Upper lobe of left lung (tissue), 4 donors: ENCODE data around the gene CHD9.

ENCODE experiments used
- CTCF ChIP-seq, 6 experiments: fragments of 450-650 bp in 4 of 6; fragments of 200-600 bp in 2 of 6; sonication (generic) in 2 of 6; IDR thresholded peaks; one replicate each; pipeline ENCODE4 v1.5.1; 2016 to 2019; ENCODE audit warnings: antibody characterized with exemption in 6 of 6
- EP300 ChIP-seq, 4 donors: sonication (generic); formaldehyde crosslinking; IDR thresholded peaks; one replicate each; pipeline ENCODE4 v1.5.1; 2017; ENCODE audit warnings: antibody characterized with exemption in 4 of 4, control low read depth in 2 of 4
- POLR2A ChIP-seq, 4 donors: fragments of 450-650 bp; IDR thresholded peaks; one replicate each; pipeline ENCODE4 v1.5.1; 2016 to 2017; ENCODE audit warnings: antibody characterized with exemption in 4 of 4, mild to moderate bottlenecking in 2 of 4
- POLR2AphosphoS5 ChIP-seq, 2 donors: sonication (generic); formaldehyde crosslinking; IDR thresholded peaks; one replicate each; pipeline ENCODE4 v1.5.1; 2017; ENCODE audit warnings: antibody characterized with exemption in 2 of 2

GRCh38 chr16:53198933-53199332, 144.1 kb downstream of the CHD9 start:
- TF ChIP-seq CTCF (IDR thresholded peaks at IDR 0.05) (no peak), POLR2A (IDR thresholded peaks at IDR 0.05) (no peak), POLR2AphosphoS5 (IDR thresholded peaks at IDR 0.05) (no peak), EP300 (IDR thresholded peaks at IDR 0.05) (no peak)
